Measurements from ENCODE around the gene ZFAND5. TPM values are rescaled to one million over a fixed set of nuclear protein-coding genes. Genes with fewer than 3 reads are reported as not detected.

ZFAND5 gene
- total and polyA plus RNA-seq, 2 experiments from 2014 or later: 138 to 216 TPM

DNA sequence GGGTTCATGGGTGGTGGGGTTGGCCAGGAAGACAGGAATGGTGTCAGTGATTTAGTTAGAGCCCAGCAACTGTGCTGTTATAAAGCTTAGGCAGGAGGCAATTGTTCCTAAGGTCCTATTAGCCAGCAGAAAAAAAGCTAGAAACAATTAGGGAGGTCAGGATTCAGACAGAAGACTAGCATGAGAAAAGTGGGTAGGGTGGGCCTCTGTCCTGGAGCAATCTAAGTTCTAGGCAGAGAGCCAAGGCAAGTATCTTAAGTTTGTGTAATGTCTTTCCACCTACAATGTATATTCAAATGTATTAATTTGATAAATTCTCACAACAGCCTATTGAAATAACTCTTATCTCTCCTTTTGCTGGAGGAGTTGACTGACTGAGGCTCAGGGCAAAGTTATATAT is 6.1 kb upstream of the ZFAND5 start:
- Histone ChIP-seq H3K27me3 (ENCODE audit: insufficient read depth) (no peaks in the 10 kb centered on the region), H3K4me1 (ENCODE audit: insufficient read depth) (peaks cover 10% of the 10 kb centered on the region), H4K20me1 (replicated peaks; ENCODE audit: insufficient read depth) (no peaks in the 10 kb centered on the region), H3K4me3 (no peak overlapping the region), H3K9me2 (ENCODE audit: insufficient read depth) (no peaks in the 10 kb centered on the region), H3K79me2 (replicated peaks; ENCODE audit: insufficient read depth) (no peaks in the 10 kb centered on the region), H3K4me2 (no peak overlapping the region), H2AFZ (no peak overlapping the region; the same call in 1 of the 2 replicates), H3K36me3 (ENCODE audit: insufficient read depth) (no peaks in the 10 kb centered on the region), H3F3A (replicated peaks; ENCODE audit: low read depth) (no peaks in the 10 kb centered on the region), H3K27ac (ENCODE audit: low read depth) (no peak overlapping the region)
- H3K4me1 Mint-ChIP-seq: no peaks in the 10 kb centered on the region; the same call in 2 of the 3 replicates
- ATAC-seq (no peak), DNase-seq (ENCODE audit: low spot score) (no peak)
- peaks cover 3% of the 10 kb centered on the region for H3K27me3 Mint-ChIP-seq (ENCODE audit: insufficient read depth, low read depth, poor library complexity)
- H3K9me3 Mint-ChIP-seq: no peaks in the 10 kb centered on the region; the same call in 2 of the 3 replicates
- H3K27ac Mint-ChIP-seq: no peak overlapping the region
- no peak overlapping the region for H3K4me3 Mint-ChIP-seq
- H3K36me3 Mint-ChIP-seq (ENCODE audit: low read depth): no peaks in the 10 kb centered on the region
- TF ChIP-seq EZH2phosphoT487 (IDR thresholded peaks at IDR 0.05; ENCODE audit: unreplicated experiment) (no peak), ZNF462 (CRISPR knock-in tag; IDR thresholded peaks at IDR 0.05) (no peak), ZNF331 (CRISPR knock-in tag; IDR thresholded peaks at IDR 0.05; ENCODE audit: low read depth) (no peak), STAT1 (IDR thresholded peaks at IDR 0.05; ENCODE audit: unreplicated experiment) (no peak), POLR2AphosphoS5 (IDR thresholded peaks at IDR 0.05; ENCODE audit: low read depth) (no peak), CREB1 (CRISPR knock-in tag; IDR thresholded peaks at IDR 0.05; ENCODE audit: low read depth) (no peak), JUNB (IDR thresholded peaks at IDR 0.05; ENCODE audit: unreplicated experiment) (no peak), NANOG (IDR thresholded peaks at IDR 0.05; ENCODE audit: borderline replicate concordance) (no peak), CTCF (conservative IDR thresholded peaks at IDR 0.05; ENCODE audit: low read depth in 2 of 2) (no peak), EZH2 (IDR thresholded peaks at IDR 0.05; ENCODE audit: low read depth, unreplicated experiment) (no peak), ZNF114 (CRISPR knock-in tag; IDR thresholded peaks at IDR 0.05) (no peak)
- TF ChIP-seq, protein P1, sequence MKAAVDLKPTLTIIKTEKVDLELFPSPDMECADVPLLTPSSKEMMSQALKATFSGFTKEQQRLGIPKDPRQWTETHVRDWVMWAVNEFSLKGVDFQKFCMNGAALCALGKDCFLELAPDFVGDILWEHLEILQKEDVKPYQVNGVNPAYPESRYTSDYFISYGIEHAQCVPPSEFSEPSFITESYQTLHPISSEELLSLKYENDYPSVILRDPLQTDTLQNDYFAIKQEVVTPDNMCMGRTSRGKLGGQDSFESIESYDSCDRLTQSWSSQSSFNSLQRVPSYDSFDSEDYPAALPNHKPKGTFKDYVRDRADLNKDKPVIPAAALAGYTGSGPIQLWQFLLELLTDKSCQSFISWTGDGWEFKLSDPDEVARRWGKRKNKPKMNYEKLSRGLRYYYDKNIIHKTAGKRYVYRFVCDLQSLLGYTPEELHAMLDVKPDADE (IDR thresholded peaks at IDR 0.05): no peak
- TF ChIP-seq, protein P2, sequence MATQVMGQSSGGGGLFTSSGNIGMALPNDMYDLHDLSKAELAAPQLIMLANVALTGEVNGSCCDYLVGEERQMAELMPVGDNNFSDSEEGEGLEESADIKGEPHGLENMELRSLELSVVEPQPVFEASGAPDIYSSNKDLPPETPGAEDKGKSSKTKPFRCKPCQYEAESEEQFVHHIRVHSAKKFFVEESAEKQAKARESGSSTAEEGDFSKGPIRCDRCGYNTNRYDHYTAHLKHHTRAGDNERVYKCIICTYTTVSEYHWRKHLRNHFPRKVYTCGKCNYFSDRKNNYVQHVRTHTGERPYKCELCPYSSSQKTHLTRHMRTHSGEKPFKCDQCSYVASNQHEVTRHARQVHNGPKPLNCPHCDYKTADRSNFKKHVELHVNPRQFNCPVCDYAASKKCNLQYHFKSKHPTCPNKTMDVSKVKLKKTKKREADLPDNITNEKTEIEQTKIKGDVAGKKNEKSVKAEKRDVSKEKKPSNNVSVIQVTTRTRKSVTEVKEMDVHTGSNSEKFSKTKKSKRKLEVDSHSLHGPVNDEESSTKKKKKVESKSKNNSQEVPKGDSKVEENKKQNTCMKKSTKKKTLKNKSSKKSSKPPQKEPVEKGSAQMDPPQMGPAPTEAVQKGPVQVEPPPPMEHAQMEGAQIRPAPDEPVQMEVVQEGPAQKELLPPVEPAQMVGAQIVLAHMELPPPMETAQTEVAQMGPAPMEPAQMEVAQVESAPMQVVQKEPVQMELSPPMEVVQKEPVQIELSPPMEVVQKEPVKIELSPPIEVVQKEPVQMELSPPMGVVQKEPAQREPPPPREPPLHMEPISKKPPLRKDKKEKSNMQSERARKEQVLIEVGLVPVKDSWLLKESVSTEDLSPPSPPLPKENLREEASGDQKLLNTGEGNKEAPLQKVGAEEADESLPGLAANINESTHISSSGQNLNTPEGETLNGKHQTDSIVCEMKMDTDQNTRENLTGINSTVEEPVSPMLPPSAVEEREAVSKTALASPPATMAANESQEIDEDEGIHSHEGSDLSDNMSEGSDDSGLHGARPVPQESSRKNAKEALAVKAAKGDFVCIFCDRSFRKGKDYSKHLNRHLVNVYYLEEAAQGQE (IDR thresholded peaks at IDR 0.05; ENCODE audit: unreplicated experiment): no peak
